Kidney epithelial cell (primary cell): ENCODE measurements around the gene ZNF726. TPM values are rescaled to one million over a fixed set of nuclear protein-coding genes. Genes with fewer than 3 reads are reported as not detected.
"Not testable (repeated sequence)": the region's sequence is repeated elsewhere in the genome, so short reads cannot be mapped to it uniquely, and the experiment has no call there.

Experiments used
- DNase-seq: peaks from one replicate; pipeline ENCODE4 v3.0.0-alpha.2; 2010; ENCODE audit warnings: low read depth
- H3K27me3 ChIP-seq: 2 replicates; pipeline ENCODE4 v1.6.0; 2011; ENCODE audit warnings: low read length; ENCODE audit not compliant: control insufficient read depth, insufficient read depth
- H3K36me3 ChIP-seq: 2 replicates; pipeline ENCODE4 v1.5.1; 2011; ENCODE audit warnings: low read length; ENCODE audit not compliant: control insufficient read depth, insufficient read depth
- H3K4me3 ChIP-seq: 2 replicates; pipeline ENCODE4 v1.5.1; 2011; ENCODE audit warnings: low read depth, mild to moderate bottlenecking, control low read depth, low read length
- total RNA-seq: library from RNA; depleted of rRNA; stranded (reverse); fragments of >200 nt; gene quantifications from 2 replicates; pipeline ENCODE4 v1.2.3, GENCODE V29; 2015
- TF ChIP-seq, protein P1 (sequence below): IDR thresholded peaks from 2 replicates; pipeline ENCODE4 v1.5.1; 2011; ENCODE audit warnings: mild to moderate bottlenecking, moderate library complexity, low read length, control low read depth, inconsistent platforms; ENCODE audit not compliant: insufficient read depth, poor library complexity, severe bottlenecking

Gene ZNF726
- total RNA-seq: 3.1 and 5.9 TPM in 2 replicates

DNA sequence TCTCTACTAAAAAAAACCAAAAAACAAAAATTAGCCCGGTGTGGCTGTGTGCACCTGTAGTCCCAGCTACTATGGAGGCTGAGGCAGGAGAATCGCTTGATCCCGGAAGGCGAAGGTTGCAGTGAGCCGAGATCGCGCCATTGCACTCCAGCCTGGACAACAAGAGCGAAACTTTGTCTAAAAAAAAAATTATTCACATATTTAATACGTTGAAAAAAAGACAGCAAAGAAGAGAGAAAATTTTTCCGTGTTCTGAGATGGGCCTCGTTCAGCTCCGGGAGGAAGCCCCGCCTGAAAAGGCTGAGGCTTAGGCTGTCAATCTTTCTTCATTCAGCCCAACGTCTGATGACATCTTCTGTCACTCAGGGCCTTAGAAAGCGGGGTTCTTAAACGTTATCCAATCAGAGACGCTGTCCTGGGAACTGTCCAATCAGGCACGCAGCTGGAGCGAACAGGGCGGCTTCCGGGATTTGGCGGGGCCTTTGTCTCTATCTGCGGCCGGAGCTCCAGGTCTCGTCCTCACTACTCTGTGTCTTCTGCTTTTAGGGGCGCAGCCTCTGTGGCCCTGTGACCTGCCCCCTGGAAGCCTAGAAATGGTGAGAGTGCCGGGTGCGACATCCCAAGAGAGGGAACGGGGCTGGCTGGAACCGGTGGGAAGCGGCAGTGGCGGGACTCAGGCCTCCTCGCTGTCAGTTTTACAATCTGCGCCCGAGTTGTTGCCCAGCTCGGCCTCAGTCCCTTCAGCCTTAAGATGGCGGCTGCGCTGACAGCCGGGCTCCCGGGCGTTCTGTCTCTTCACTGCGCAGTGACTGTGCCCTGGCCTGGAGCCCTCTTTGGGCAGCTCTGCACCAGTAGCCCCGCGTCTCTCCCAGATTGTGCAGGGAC lies at the start of gene ZNF726:
Gene ZNF726 (plus strand): TSS at position 485 of the 885 bp plus-strand sequence. CDS start 109 bp downstream, at position 594.
- H3K4me3 ChIP-seq: peak within 1 kb of the TSS; percentile 64
- H3K27me3 ChIP-seq: no peaks in the 10 kb centered on the region
- H3K36me3 ChIP-seq: no peaks in the 10 kb centered on the region
- peak; percentile 89 for DNase-seq
- TF ChIP-seq, protein P1, sequence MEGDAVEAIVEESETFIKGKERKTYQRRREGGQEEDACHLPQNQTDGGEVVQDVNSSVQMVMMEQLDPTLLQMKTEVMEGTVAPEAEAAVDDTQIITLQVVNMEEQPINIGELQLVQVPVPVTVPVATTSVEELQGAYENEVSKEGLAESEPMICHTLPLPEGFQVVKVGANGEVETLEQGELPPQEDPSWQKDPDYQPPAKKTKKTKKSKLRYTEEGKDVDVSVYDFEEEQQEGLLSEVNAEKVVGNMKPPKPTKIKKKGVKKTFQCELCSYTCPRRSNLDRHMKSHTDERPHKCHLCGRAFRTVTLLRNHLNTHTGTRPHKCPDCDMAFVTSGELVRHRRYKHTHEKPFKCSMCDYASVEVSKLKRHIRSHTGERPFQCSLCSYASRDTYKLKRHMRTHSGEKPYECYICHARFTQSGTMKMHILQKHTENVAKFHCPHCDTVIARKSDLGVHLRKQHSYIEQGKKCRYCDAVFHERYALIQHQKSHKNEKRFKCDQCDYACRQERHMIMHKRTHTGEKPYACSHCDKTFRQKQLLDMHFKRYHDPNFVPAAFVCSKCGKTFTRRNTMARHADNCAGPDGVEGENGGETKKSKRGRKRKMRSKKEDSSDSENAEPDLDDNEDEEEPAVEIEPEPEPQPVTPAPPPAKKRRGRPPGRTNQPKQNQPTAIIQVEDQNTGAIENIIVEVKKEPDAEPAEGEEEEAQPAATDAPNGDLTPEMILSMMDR: no peak

DNA sequence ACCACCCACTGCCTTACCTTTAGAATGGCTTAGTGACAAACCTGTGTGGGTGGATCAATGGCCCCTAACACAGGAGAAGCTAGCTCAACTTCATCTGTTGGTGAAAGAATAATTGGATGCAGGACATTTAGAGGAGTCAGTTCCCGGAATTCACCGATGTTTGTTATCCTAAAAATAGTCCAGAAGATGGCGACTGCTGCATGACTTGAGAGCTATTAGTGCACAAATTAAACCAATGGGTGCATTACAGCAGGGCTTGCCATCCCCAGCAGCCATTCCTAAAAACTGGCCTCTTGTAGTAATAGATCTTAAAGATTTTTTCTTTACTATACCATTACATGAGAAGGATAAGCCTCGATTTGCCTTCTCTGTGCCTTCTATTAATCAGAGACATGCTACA lies 46.8 kb upstream of the ZNF726 start:
- TF ChIP-seq, protein P1: no peak
- Histone ChIP-seq H3K36me3 (no peaks in the 10 kb centered on the region), H3K4me3 (no peak overlapping the region), H3K27me3 (no peaks in the 10 kb centered on the region)
- no peak for DNase-seq

DNA sequence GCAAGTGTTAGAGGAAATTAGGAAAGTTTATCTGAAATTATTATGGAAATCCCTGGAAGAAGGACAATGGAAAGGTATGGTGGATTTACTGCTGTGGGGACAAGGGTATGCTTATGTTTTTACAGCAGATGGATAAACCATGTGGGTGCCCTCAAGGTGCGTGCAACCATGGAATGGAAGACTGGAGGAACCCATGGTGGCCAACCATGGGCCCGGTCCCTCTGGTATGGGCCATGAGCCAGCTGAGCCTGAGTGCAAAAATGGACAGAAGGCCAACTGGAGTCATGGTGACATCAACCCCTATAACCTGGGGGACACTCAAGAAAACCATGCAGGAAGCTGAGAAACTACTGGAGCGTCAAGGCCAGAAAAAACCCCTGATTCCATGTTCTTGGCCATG lies 46.1 kb upstream of the ZNF726 start:
- H3K4me3 ChIP-seq: no peak overlapping the region

DNA sequence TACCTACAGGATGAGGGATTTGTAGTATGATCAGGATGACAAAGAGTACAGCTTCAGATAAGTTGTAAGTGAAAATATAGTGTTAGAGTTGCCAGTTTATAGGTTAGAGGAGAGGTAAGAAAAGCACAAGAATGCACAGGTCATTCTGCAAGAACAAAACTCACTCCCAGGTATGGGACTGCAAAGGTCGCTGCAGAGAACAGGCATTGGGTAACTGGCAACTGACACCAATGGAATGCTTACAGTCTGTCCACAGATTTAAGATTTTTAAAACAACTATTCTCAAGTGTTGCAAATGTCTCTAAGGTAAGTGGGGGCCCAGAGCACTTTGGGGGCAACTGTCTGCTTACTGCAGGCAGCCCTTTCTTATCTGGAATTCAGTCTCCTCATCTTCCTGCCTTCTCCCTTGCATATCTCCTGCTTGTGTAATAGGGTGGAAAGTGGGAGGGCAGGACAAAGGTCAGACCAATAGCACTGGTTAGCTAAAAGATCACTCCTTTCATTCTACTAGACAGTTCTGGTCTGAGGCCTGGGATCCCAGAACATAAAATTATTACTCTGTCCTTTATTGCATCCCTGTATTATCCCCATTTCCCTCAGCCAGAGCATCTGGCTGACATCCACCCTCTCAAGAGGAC lies 42.3 kb upstream of the ZNF726 start:
- TF ChIP-seq, protein P1: no peak
- no peak for DNase-seq
- Histone ChIP-seq H3K4me3 (no peak overlapping the region), H3K36me3 (no peaks in the 10 kb centered on the region), H3K27me3 (no peaks in the 10 kb centered on the region)

More for the DNA sequence above, 46.1 kb upstream of the ZNF726 start:
- no peaks in the 10 kb centered on the region for H3K27me3 ChIP-seq
- DNase-seq: no peak
- TF ChIP-seq, protein P1: no peak
- H3K36me3 ChIP-seq: no peaks in the 10 kb centered on the region

DNA sequence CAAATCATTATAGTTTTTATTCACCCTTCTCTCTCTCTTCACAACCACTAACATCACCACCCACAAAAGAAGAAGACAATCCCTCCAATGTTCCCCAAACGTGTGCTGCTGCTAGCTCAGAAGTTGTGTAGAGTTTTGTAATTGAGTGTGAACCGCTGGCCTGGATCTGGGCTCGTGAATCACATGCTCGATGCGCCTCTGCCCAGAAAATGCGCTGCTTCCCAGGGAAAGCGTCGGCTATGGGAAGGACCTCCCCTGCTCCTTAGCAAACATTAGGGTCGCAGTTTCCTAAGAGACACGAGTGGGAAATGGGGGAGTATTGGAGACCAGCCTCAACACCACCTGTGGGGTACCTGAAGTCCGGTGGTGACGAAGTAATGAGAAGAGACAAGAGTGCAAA lies 38.4 kb upstream of the ZNF726 start:
- H3K36me3 ChIP-seq: no peaks in the 10 kb centered on the region
- H3K4me3 ChIP-seq: no peak overlapping the region
- no peak for DNase-seq
- H3K27me3 ChIP-seq: no peaks in the 10 kb centered on the region
- TF ChIP-seq, protein P1: no peak

DNA sequence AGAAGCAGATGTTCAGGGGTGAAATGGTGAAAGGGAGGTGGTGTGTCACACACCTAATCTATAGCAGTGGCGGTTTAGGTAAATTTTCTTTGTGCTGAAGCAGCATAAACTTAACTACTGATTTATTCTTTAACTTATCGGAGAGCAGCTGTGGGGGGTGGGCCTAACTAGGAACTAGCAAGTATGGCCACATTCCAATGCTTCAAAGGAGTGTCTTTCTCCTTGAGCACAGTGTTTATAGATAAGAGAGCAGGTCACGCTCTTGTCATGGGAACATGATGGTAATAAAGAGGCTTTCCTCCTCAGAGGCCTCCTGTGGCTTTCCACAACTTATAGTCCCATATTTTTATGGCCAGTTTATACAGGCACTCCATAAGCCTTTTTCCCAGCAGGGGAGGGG lies 37.9 kb upstream of the ZNF726 start:
- not testable (repeated sequence) for H3K4me3 ChIP-seq, H3K36me3 ChIP-seq, H3K27me3 ChIP-seq, DNase-seq
